Frontal cortex (tissue), 4 donors: ENCODE results near the gene CROCC. TPM values are rescaled to one million over a fixed set of nuclear protein-coding genes. Genes with fewer than 3 reads are reported as not detected.
"Not testable (repeated sequence)": the region's sequence is repeated elsewhere in the genome, so short reads cannot be mapped to it uniquely, and the experiment has no call there.

Experiments used
- DNase-seq, 2 donors: peaks; one replicate each; pipeline ENCODE4 v3.0.0; 2012; ENCODE audit warnings: low spot score in 2 of 2
- FAIRE-seq: peaks from 2 replicates; lab custom pipeline; 2012; peaks lifted over from hg19 to GRCh38; lab: Jason Lieb, UNC
- total RNA-seq: library from RNA; depleted of rRNA; stranded (reverse); fragments of >200 nt; gene quantifications from one replicate; pipeline ENCODE4 v1.2.3, GENCODE V29; 2014
- donor health status: control.
- donor health status: control.
- donor health status: control.

The CROCC gene
- total RNA-seq, 1 donor from 2014 or later: 17.5 TPM

DNA sequence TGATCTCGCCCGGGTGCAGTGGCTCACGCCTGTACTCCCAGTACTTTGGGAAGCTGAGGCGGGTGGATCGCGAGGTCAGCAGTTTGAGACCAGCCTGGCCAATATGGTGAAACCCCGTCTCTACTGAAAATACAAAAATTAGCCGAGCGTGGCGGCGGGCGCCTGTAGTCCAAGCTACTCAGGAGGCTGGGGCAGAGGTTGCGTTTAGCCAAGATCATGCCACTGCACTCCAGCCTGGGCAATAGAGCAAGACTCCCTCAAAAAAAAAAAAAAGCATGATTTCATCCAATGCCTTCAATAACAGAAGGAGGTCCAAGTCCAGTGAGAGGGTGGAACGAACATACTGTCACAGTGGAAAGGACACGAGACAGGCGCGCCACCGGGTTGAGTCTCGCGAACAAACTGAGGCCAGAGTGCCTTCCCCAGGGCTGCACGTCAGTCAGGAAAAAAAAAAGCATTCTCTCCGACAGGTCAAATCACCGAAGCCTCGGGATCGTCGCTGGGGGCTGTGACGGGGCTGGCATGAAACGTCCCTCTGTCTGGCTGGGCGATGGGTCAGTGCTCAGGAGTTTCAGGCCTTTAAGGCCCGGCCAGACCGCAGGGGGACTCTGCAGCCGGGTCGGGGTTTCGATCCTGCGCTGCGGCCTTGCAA is 8.4 kb upstream of the CROCC start:
- no peak for FAIRE-seq

DNA sequence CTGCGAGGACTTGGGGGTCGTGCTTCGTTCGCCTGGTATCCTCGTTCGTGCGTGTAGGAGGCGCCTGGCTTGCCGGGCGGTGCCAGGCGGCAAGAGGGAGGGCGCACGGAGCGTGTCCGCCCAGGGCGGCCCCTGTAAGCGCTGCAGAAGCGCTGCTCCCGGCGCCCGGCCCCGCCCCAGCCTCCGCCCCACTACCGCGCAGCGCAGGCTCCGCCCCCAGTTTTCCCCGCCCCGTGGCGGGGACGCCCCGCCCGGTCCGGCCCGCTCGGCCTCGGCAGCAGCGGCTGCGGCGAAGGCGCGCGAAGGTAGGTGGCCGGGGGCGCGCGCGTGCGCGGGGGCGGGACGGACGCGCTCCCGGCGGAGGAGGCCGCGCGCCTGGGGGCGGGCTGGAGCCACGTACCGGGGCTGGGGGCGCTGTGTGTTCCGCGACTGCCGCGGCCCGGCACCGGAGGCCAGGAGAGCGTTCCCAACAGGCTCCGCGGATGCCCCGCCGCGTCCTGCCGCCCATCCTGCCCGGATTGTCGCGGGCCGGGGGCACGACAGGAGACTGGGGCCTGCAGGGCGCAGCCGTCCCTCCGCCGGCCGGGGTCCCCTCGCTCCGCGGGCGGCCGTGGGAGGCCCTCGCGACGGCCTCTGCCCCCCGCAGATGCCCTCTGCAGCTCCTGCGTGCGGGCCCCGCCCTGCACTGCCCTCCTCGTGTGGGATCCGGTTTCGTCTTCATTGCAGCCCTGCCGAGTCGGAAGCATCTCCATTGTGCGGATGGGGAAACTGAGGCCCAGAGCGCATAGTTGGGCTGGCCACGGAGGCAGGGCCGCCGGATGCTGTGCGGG is 7.7 kb upstream of the CROCC start:
- peak; percentile 97 to 100 for DNase-seq
- no peak for FAIRE-seq

More for the DNA sequence above, 8.4 kb upstream of the CROCC start:
- no peak for DNase-seq

DNA sequence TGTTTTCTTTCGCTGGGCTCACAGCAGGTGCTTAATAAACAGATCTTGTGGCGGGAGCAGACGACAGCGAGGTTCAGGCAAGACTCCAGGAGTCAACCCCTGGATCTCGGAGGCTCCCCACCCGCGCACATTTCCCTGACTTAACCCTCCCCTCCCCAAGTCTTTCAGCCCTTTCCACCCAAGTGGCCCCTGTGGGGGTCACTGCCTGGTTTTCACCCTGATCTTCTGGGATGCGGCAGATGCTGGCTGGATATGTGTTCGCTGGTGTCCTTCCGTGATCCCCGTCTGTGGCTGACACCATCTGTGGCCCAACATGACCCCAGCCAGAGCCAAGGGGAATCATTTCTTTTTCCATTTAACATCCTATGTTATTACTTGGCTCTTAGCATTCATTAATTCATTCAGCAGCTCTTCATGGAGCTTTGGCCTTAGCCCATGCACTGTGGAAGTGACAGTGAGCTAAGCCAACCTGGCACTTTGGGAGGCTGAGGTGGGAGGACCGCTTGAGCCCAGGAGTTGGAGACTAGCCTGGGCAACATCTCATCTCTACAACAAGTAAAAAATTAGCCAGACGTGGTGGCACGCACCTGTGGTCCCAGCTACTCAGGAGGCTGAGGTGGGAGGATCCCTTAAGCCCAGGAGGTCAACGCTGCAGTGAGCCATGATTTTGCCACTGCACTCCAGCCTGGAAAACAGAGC is 6.7 kb upstream of the CROCC start:
- peak in 1 of 2 donors; percentile 59 for DNase-seq
- not testable (repeated sequence) for FAIRE-seq

DNA sequence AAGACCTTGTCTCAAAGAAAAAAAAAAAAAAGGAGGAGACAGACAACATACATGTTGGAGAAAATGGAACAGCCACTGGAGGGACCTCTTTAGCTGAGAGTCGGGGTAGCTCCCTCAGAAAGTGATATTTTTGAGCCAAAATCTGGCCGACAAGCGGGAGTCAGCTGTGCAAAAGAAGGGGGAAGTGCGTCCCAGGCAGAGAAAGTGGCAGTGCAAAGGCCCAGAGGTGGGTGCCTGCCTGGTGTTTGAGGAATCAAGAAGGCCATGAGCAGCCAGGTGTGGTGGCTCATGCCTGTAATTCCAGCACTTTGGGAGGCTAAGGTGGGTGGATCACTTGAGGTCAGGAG is 6.1 kb upstream of the CROCC start:
- DNase-seq (no peak), FAIRE-seq (no peak)

DNA sequence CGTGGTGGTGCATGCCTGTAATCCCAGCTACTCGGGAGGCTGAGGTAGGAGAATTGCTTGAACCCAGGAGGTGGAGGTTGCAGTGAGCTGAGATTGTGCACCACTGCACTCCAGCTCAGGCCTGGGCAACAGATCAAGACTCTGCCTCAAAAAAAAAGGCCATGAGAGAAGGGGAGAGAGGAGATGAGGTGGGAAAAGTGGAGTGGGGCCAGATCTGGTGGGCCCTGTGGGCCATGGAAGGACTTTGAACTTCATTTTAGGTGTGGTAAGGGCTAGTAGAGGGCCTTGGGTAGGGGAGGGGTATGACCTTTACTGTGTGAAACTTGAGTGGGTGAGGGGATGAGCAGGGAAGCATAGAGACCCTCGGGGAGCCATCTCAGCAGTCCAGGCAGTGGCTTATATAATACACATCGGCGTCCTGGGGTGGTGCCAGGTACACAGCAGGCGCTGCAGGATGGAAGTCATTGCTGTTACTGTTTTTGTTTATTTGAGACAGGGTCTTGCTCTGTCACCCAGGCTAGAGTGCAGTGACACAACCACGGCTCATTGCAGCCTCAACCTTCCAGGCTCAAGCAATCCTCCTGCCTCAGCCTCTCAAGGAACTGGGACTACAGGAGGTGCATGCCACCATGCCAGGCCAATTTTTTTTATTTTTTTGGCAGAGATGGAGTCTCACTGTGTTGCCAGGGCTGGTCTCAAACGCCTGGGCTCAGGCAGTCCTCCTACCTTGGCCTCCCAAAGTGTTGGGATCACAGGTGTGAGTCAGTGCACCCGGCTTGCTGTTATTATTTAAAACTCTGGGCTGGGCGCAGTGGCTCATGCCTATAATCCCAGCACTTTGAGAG is 5.5 kb upstream of the CROCC start:
- FAIRE-seq, DNase-seq: not testable (repeated sequence)

DNA sequence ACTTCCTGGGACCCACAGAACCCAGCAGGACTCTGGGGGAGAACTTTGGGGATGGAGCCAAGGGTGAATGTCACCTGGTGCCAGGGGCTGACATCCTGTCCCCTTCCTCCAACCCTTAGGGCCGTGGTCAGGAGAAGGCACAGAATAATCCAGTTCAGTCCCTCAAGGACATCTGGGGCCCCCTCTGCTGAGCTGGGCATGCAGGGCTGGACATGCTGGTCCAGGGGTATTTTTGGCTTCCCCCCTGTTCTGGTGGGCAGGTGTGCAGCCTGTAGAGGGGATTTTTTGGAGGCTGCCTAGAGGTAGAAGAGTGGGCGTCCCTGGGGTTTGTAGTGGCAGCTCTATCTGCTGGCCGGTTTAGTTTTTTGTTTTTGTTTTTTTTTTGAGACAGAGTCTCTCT is 3.4 kb upstream of the CROCC start:
- DNase-seq (no peak), FAIRE-seq (no peak)

DNA sequence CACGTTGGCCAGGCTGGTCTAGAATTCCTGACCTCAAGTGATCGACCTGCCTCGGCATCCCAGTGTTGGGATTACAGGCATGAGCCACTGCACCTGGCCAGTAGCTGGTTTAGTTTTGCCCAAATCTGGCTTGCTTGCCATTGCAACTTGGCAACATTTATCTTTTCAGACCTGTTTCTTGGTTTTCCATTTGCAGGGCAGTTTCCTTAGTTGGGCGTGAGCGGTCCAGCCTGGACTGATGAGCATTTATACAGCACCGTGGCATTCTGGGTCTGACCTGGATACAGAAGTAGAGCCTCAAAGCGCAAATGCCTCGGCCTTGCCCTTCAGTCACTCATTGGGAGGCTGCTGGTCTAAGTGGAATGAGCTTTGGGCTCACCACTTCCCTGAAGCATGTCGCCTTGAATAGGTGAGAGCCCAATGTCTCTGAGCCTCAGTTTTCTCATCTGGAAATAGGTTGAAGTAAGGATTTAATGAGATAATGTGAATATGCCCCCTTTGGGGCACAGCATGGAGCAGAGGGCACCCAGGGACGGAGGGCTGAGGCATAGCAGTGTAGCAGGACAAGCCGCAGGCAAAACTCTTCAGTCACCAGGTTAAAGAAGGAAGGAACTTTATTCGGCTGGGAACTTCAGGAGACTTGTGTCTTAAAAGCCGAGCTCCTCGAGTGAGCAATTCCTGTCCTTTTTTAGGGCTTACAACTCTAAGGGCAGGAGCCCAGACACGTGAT is 2.6 kb upstream of the CROCC start:
- not testable (repeated sequence) for FAIRE-seq, DNase-seq

DNA sequence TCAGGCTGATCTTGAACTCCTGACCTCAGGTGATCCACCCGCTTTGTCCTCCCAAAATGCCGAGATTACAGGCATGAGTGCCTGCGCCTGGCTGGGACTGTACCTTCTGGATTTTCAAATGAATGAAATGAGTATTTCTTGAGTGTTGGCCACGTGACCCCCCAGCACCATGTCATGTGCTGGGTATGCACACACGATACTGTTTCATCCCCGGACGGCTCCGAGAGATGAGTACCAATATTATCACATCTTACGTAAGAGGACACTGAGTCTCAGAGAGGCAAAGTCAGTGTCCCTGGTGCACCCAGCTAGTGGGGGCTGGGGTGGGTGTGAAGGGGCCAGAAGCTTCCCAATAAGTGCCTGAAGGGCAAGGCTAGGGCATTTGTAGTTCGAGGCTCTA is 780 bp upstream of the CROCC start:
- DNase-seq: no peak
- FAIRE-seq: no peak

DNA sequence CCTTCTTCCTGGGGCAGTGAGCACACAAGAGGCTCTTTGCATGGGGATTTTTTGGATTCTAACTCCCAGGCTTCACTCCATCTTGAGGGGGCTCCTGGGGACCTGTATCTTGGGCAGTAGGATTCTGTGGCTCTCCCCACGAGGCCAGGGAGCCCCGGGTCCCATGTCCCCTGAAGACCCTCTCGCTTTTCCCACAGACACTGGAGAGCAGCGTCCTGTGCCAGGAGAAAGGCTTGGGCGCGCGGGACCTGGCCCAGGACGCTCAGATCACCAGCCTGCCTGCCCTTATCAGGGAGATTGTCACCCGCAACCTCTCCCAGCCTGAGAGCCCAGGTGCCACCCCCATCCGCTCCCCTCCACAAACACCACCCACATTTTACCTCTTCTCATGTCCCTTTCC is 735 bp downstream of the CROCC start:
- FAIRE-seq (no peak), DNase-seq (no peak)

DNA sequence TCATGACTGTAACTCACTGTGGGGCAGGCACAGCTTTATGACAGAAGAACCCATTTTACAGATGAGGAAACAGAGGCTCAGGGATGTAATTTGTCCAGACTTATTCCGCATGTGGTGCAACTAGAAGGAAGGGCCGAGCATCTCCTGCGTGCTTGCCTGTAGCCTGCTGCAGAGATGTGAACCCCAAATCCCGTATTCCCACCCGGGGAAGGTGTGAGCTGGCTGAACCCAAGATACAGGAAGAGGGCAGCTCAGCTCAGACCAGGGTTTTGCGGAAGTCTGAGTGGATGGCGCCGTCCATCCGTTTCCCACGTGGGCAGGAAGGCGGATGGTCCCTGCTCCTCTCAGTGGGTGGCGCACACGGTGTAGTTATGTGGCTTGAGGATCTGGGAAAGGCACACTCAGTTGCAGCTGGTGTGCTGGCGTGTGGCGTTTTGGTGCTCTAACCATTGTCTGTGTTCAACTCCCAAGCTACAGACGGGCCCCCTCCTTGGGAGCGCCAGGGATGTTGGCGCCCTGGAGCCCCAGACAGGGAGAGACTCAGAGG is 1.2 kb downstream of the CROCC start:
- peak in 1 of 2 donors; percentile 47 for DNase-seq
- FAIRE-seq: no peak

DNA sequence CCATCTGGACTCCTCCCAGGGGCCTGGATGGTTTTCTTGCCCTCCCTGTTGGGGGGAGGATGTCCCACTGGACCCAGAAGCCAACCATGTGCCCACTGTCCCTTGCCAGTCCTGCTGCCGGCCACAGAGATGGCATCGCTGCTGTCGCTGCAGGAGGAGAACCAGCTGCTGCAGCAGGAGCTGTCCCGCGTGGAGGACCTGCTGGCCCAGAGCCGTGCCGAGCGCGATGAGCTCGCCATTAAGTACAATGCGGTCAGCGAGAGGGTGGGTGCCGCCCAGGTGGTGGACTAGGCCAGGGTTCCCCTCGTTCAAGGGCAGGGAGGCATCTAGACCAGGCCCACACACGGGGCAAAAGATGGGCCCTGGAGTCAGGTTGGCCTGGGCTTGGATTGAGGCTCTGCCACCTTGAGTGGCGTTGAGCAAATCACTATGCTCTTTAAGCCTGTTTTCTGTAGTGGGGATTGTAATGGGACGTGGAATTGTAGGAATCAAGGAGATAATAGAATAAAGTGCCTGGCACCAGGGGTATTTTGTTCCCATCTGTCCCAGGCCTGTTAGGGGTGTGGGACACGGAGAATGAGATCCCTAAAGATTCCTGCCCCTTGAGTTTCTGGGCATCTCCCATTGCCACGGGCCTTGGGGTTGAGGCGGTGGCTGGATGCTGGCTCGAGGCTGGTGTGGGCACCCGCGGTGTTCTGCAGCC is 2.6 kb downstream of the CROCC start:
- no peak for DNase-seq
- FAIRE-seq: no peak

DNA sequence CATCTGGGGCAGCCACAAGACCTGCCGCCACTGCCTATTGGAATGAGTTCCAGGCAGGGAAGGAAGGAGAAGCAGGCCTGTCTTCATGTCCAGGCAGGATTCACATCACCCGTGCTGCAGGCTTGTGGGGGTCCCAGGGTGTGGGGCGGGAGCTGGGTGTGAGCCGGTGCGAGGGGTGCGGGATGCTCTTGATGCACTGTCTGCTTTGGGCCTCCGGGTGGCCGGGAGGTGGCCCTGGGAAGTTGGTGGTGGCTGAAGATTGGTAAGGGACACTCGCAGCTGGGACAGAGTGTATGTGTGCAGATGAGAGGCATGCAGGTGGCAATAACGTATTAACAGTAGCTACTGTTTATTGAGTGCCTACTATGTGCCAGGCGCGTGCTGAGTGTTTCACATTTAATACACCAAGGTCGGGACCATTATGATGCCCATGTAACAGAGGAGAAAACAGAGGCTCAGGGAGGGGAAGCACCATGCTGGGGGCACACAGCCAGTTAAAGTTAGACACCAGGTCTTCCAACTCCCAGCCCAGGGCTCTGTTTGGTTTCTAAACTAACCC is 3.3 kb downstream of the CROCC start:
- FAIRE-seq: no peak
- DNase-seq: no peak

DNA sequence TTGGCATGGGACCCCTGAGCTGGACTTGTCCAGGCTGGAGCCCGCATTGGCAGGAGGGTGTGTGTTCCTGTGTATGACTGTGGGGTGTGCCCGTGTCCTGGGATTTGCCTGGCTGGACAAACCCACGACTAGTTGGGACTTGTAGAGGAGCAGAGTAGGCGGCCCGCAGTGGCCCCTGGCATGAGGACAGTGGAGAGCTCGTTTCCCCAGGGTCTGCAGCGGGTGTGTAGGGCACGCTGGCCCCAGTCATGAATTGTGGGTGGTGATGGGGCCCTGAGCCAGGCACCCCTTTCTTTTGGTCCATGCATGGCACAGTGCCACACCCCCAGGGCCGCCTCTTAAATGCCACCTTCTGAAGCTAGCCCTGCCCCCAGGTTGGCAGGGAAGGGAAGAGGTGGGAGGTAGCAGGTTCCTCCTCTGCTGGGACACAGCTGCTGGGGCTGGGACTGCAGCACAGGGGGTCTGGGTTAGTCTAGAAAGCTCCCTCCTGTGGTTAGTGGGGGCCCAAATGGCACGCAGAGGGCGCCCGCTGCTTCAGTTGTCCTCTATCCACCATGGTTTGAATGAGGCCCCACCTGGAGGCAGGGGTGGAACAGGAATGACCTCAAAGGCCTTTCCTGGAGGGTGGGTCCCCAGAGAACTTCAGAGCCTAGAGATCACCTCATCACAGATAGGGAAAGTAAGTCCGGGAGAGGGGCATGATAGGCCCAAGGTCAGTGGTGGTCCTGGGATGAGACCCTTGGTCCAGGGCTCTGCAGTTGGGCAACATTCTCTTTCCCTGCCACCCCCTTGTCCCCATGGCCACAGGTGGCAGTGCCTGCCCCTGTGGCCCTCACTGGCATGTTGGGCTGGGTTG is 4.1 kb downstream of the CROCC start:
- FAIRE-seq (no peak), DNase-seq (peak in 1 of 2 donors; percentile 51)

DNA sequence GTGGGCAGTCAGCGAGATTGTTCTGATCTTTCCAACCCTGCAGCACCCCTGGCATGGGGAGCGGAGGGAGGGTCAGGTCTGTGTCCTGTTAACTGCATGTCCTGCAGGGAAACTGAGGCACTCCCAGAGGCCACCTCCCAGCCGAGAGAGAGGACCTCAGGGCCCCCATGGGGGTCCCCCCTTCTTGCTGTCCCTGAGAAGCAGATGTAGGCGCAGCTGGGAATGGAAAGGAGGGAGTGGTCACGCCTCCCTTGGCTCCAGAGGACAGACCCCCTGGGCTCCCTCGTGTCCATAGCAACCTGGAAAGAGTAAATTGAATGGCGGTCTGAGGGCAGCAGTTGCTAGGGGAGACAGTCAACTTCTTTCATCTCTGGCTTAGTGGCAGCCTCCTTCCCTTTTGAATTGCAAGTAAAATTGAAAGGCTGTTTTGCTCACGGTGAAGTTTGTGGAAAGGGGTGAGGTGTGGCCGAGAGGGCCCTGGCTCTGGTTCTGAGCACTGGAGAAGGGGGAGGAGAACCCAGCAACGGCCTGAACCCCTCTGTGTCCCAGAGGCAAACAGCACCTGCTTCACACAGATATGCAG is 4.9 kb downstream of the CROCC start:
- DNase-seq: peak in 1 of 2 donors; percentile 70
- FAIRE-seq: no peak

DNA sequence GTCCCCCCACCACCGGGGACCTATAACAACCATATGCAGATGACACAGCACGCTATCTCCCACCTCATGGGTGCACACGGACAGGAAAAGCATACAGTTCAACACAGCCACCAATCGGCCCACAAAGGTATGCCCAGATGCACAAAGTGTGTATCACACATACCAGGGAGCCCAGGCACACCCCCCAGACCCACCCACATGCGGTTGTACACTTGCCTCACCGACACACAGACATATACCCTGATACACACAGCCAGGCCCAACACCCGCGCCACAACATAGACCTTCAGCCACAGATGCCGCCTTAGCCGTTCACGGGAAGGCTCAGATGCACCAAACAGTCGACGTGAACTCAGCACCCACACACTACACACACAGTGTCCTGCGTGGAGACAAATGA is 5.5 kb downstream of the CROCC start:
- FAIRE-seq (no peak), DNase-seq (no peak)

DNA sequence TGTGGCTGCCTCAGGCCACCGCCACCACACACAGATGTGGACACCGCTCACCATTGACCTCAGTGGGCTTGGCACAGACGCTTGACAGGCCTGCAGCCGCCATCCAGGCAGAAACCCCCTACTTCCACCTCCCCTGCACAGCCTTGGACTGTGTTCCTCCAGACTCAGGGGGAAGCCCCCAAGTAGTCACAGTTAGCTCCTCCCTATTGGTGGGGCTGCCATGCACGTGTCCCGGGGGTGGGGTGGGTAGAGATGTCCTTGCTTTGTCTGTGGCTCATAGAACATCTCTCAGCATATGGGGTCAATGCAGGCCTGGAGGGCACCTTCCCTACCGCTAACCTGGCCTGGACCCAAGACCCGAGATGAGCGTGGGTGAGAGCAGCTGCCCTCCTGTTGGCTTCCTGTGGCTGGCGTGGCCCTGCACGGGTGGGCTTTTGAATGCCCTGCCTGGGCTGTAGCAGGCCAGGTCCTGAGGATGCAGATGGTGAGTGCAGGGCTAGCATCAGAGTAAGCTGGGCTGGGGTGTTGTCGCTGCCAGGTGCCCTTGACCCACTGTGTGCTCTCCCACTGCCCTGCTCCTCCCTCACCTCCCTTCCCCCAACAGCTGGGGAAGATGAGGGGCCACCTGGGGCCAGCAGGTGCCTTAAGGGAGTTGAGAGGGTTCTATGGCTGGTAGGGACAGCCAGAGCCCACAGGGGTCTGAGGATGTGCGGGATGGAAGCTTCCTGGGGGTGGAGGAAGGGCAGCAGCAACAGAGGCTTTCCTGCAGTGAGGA is 6.2 kb downstream of the CROCC start:
- FAIRE-seq (no peak), DNase-seq (no peak)
